AG09309 (cell line): ENCODE data around the gene SLBP.

Experiments
- DNase-seq: peaks from one replicate; pipeline ENCODE4 v3.0.0-alpha.2; 2010; ENCODE audit warnings: low read depth
- H3K4me3 ChIP-seq: 2 replicates; pipeline ENCODE4 v1.5.1; 2011; ENCODE audit warnings: mild to moderate bottlenecking, low read depth, low read length, moderate library complexity; ENCODE audit not compliant: control insufficient read depth
- TF ChIP-seq, protein P1 (sequence below): IDR thresholded peaks from 2 replicates; pipeline ENCODE4 v1.5.1; 2011; ENCODE audit warnings: mild to moderate bottlenecking, low read depth, low read length, inconsistent platforms; ENCODE audit not compliant: insufficient read depth, control insufficient read depth; ENCODE audit errors: missing control alignments

SLBP gene

DNA sequence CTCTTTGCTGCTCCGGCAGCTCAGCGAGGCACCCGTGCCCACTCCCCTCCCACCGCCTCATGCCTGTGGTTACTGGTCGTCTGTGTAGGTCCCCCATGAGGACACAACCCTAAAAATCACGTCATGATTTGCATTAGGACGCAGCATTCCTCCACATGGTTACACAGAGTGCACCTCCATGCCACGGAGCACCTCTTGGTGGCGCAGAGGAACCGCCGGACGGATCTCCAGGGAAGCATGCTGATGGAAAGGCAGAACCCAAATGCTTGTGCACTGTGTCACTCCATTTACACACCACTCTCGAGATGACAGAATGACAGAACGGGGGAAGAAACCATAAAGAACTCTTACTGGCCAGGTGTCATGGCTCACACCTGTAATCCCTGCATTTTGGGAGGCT lies 50.4 kb downstream of the SLBP start:
- no peak for DNase-seq
- no peak overlapping the region for H3K4me3 ChIP-seq
- TF ChIP-seq, protein P1, sequence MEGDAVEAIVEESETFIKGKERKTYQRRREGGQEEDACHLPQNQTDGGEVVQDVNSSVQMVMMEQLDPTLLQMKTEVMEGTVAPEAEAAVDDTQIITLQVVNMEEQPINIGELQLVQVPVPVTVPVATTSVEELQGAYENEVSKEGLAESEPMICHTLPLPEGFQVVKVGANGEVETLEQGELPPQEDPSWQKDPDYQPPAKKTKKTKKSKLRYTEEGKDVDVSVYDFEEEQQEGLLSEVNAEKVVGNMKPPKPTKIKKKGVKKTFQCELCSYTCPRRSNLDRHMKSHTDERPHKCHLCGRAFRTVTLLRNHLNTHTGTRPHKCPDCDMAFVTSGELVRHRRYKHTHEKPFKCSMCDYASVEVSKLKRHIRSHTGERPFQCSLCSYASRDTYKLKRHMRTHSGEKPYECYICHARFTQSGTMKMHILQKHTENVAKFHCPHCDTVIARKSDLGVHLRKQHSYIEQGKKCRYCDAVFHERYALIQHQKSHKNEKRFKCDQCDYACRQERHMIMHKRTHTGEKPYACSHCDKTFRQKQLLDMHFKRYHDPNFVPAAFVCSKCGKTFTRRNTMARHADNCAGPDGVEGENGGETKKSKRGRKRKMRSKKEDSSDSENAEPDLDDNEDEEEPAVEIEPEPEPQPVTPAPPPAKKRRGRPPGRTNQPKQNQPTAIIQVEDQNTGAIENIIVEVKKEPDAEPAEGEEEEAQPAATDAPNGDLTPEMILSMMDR, result no peak

DNA sequence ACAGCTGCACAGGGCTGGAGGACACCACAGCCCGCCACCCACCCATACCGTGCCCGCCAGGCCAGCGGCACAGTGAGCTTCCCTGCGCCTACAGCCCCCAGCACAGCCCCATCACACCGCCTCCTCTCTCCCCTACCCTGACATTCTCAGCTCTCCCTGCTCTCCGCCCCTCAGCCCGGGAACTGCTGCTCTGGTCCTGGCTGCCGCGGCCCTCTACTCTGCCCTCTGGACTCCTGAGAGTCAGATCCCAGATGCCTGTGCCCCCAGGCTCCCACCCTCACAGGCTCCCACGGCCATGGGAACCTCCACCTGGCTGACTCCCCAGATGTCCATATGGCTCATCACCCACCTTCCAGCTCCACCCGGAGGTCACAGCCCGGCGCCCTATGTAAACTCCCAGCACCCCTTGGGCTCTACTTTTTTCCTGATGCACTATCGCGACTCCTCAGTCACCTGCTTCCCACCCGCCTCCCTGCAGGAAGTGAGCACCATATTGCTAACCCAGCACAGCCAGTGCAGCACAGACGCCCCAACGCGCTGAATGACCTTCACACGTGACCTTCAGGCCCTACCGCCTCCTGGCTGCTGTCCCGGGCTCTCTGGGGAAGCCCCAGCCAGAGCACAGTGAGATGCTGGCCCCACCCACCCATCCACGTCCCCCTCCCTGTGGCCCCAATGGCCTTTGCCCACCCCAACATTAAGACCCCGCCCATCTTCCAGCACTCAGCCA lies 51.0 kb downstream of the SLBP start:
- no peak for DNase-seq
- TF ChIP-seq, protein P1, result no peak

DNA sequence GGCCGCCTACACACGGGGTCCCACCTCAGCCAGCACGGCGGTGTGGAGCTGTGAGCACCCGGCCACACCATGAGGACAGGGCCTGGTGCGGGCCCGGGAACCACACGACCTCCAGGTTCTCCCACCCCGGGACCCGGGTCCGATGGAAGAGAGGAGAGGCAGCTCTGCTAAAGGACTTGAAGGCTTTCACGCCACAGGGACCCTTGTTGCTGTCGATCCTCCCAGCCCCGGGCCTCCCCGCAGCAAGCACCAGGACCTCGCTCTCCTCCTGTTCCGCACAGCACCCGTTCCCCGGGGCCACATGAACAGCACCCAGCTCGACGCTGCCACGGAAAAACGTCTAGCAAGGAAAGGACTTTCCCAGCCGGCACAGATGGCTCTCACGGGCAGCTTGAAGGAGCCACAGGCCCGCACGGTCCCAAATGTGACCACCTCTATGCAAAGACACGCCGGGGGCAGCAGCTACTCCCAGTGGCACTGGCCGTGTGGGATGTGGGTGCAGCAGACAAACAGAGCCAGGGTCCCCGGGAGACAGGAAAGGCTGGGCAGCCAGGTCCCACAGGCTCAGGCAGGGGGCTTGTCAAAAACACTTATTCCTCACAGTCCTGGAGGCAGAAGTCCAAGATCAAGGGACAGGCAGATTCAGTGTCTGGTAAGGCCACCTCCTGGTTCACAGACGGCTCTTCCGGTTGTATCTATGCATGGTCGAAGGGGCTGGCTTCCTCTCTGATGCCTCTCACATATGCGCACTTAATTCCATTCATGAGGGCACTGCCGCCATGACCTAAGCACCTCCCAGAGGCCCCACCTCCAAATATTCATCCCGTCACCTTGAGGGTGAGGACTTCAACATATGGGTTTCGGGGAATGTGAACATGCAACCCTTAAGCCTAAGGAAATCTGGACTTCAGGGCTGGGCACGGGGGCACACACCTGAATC lies 52.7 kb downstream of the SLBP start:
- TF ChIP-seq, protein P1, result no peak
- no peak overlapping the region for H3K4me3 ChIP-seq
- DNase-seq, result no peak

More for the DNA sequence above, 51.0 kb downstream of the SLBP start:
- no peak overlapping the region for H3K4me3 ChIP-seq

DNA sequence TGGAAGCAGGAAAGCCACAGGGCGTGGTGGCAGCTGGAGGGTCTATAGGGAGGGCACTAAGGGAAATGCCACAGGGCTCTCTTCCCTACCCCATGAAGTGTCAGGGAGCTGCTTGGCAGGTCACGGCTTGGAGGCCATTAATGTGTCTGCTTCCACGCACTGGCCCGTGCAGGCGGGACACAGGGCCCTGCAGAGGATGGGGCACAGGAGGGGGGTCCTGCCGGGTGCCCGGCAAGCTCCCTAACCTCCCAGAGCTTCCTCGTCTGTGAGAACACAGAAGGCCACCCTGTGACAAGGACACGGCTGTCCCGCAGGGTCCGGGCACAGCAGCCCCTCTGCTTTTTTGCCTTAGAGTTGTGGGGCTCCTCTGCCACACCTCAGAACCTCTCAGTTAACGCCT lies 53.5 kb downstream of the SLBP start:
- no peak overlapping the region for H3K4me3 ChIP-seq
- DNase-seq, result no peak
- TF ChIP-seq, protein P1, result no peak

DNA sequence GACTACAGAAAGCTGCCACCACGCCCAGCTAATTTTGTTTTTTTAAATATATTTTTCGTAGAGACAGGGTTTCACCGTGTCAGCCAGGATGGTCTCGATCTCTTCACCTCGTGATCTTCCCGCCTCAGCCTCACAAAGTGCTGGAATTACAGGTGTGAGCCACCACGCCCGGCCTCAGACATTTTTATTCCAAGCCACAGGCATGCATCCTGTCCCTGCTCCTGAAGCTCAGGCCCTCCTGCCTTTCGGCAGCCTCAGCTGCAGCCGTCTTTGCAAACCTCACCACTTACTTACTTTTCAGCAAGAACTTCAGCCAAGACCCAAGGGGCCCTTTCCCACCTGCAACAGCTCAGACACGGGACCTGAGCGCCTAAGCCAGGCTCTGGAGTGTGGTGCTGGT lies 54.0 kb downstream of the SLBP start:
- DNase-seq, result no peak
- TF ChIP-seq, protein P1, result no peak
- no peak overlapping the region for H3K4me3 ChIP-seq

DNA sequence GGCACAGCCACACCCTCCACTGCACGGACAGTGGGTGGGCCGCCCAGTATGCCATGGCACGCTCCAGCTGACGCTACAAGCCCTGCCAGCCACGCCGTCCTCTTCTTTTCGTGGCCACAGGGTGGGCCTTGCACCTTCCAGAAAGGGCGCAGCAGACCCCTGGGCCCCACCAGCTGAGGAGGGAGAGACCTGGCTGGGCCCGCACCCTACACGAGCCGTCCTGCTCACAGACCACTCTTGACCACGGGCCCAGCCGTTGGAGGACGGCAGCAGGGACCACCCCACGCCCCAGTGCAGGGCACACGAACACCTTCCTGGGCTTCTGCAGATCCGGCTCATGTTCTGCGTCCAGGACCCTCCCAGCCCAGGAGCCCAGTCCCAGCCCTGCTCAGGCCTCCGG lies 55.1 kb downstream of the SLBP start:
- H3K4me3 ChIP-seq, result no peak overlapping the region
- TF ChIP-seq, protein P1, result no peak

More for the DNA sequence above, 55.1 kb downstream of the SLBP start:
- no peak for DNase-seq
